Fibroblast of mammary gland (primary cell): ENCODE data around the gene SLCO2A1.

Experiments used
- DNase-seq: peaks from one replicate; pipeline ENCODE4 v3.0.0-alpha.2; 2010; ENCODE audit warnings: low read depth
- H3K4me3 ChIP-seq: 2 replicates; pipeline ENCODE4 v1.5.1; 2011; ENCODE audit warnings: low read depth, mild to moderate bottlenecking, low read length, moderate library complexity; ENCODE audit not compliant: control insufficient read depth
- CTCF ChIP-seq: conservative IDR thresholded peaks from 2 replicates; pipeline ENCODE4 v1.5.1; 2011; ENCODE audit warnings: low read depth, low read length, inconsistent platforms; ENCODE audit not compliant: control insufficient read depth, insufficient read depth

Gene SLCO2A1

DNA sequence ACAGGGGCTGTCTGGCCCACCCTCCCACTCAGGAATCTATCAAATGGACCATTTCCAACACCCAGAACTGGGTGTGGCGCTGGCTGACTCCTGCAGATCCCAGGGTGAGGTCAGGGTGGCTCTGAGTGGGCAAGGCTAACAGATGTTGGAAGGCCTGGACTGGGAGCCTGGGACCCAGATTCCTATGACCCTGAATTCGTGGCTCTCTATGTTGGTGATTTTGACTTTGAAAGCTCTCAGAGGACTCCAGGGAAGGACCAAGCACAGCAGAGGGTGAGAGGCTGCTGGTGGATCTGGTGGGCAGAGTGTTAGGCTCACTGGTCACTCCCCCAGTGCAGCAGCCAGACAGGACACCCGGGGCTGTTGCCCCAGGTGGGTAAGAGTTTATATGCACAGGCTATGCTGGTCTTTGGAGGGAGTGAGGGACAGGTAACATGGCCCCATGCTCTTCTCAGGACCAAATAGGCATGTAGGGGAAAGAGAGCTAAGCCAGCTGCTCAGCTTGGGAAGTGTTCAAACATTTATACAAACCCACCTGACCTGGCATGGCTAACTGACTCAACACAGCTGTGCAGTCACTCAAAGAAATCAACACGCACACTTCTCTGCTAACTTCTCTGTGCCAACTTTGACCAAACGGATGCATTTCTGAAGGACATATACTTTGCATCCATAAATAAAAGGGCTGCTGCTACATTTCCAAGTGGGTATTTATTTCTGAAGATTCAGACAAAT, 71.5 kb downstream of the SLCO2A1 start:
- no peak for TF ChIP-seq CTCF
- DNase-seq = no peak
- no peak overlapping the region for H3K4me3 ChIP-seq

GRCh38 chr3:133956982-133957381, 72.7 kb downstream of the SLCO2A1 start:
- no peak overlapping the region for H3K4me3 ChIP-seq
- TF ChIP-seq CTCF = no peak
- DNase-seq = no peak

DNA sequence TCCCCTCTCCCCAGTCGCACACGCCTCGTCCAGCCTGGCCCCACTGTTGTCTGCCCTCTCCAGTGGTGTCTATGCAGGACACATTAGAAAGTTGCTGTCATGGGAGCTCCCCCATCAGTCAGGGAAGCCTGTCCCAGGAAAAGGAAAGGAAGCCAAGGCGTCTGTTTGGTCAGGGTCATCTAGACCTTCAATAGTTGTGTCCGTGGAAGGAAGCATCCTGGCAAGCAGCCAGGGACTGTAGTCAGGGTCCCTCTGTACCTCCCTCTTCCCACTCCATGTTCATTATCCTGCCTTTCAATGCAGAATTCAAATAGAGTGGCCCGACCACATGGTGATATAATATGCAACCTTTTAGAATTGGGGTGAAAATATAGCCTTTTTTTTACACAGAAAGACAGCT, 73.4 kb downstream of the SLCO2A1 start:
- no peak for DNase-seq
- H3K4me3 ChIP-seq = no peak overlapping the region
- no peak for TF ChIP-seq CTCF

DNA sequence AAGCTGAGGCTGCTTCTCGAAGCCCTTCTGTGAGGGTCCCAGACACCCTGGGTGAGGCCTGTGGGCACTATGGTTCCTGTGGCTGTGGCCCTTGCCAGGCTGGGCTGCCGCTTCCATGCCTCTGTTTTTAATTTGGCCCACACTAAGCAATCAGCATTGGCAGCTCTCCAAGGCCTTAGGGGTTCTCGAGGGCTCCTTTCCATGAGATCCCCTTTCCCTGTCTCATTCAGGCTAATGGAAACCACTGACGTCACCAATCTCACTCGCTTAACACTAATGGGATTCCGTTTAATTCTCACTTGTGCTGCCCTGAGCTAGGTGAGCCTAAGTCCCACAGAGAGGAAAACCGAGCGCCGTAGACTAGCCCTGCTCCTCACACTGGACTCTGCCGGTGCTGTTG, 73.8 kb downstream of the SLCO2A1 start:
- no peak for TF ChIP-seq CTCF
- H3K4me3 ChIP-seq = no peak overlapping the region
- DNase-seq = no peak

- no peak for TF ChIP-seq CTCF
- H3K4me3 ChIP-seq = no peak overlapping the region
- no peak for DNase-seq
These were observed 74.9 kb downstream of the SLCO2A1 start for GRCh38 chr3:133954717-133955360.

DNA sequence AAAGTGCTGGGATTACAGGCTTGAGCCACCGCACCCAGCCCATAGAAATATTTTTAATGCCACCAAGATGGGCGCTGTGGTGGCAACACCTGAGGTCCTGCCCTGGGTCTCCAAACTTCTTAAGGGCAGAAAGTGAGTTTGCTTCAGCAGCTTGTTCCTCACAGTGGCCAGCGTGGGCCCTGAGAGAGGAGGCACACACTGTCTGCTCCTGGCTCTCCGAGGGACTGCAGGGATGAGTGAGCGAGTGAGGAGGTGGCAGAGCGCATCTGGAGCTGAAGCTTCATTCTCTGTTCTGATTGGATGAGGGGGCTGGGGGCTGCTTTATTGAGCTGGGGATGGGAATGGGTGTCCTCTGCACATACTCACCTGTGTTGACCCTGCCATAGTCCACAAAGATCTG, 76.4 kb downstream of the SLCO2A1 start:
- no peak overlapping the region for H3K4me3 ChIP-seq
- DNase-seq = no peak
- TF ChIP-seq CTCF = no peak
